ENCODE measurements around the gene ABLIM3.
A peak's percentile ranks its signal among the peaks of the same experiment; 100 is the strongest.

DNA sequence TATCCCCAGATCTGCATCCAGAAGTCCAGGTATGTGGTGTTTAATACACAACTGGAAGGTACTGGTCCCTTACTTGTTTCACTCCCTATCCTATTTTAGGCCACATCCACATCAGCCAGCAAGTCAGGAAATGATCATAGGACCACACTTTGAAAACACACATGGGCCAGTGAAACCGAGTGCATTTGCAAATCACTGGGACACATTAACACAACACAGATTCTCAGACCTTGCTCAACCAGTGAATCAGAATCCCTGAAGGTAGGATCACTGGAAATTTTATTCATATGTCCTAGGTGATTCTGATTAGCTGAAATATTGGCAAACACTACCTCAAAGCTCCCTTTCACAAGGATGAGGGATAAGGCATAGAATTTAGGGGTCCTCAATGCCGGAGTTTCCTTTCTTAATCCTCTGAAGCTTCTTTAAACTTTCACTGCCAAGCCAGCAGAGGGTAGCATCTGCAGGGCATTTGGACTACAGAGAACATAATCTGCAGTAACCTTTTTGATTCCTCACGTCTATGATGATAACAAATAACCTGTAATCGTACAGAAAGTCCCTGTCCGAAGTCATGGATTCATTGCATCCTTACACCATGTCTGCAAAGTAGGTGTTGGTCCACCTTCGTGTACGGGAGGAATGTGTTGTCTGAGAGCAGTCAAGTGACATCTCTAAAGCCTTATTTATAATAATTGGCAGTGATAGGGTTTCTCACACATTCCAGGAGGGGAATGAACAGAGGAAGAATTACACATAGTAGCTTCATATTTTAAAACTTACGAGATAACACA lies 11.0 kb upstream of the ABLIM3 start:
- TF ChIP-seq, protein P1, sequence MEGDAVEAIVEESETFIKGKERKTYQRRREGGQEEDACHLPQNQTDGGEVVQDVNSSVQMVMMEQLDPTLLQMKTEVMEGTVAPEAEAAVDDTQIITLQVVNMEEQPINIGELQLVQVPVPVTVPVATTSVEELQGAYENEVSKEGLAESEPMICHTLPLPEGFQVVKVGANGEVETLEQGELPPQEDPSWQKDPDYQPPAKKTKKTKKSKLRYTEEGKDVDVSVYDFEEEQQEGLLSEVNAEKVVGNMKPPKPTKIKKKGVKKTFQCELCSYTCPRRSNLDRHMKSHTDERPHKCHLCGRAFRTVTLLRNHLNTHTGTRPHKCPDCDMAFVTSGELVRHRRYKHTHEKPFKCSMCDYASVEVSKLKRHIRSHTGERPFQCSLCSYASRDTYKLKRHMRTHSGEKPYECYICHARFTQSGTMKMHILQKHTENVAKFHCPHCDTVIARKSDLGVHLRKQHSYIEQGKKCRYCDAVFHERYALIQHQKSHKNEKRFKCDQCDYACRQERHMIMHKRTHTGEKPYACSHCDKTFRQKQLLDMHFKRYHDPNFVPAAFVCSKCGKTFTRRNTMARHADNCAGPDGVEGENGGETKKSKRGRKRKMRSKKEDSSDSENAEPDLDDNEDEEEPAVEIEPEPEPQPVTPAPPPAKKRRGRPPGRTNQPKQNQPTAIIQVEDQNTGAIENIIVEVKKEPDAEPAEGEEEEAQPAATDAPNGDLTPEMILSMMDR (IDR thresholded peaks at IDR 0.05; ENCODE audit: control extremely low read depth in 1 of 3, insufficient read depth in 1 of 3, low read depth in 1 of 3, low read length in 3 of 3) = peak in 2 of 3 experiments; percentile 36 to 41; a peak in 2 of 4 replicates
- TF ChIP-seq YY1 (IDR thresholded peaks at IDR 0.05; ENCODE audit: low read depth, low read length) = no peak
- no peak for TF ChIP-seq SP2 (IDR thresholded peaks at IDR 0.05; ENCODE audit: low read length)
- TF ChIP-seq TAF1 (IDR thresholded peaks at IDR 0.05; ENCODE audit: low read depth, low read length) = no peak
- no peak for TF ChIP-seq MAX (IDR thresholded peaks at IDR 0.05)
- TF ChIP-seq CTBP2 (IDR thresholded peaks at IDR 0.05; ENCODE audit: borderline replicate concordance, insufficient read depth, insufficient read length, low read length) = no peak
- TF ChIP-seq CREB1 (IDR thresholded peaks at IDR 0.05) = no peak
- TF ChIP-seq POLR2AphosphoS5 (IDR thresholded peaks at IDR 0.05; ENCODE audit: low read depth, low read length) = no peak
- TF ChIP-seq POLR2A (IDR thresholded peaks at IDR 0.05; ENCODE audit: control extremely low read depth in 1 of 2, low read depth in 2 of 2, low read length in 2 of 2) = no peak
- no peak for TF ChIP-seq CHD2 (IDR thresholded peaks at IDR 0.05; ENCODE audit: low read length)
- no peak for TF ChIP-seq EP300 (IDR thresholded peaks at IDR 0.05; ENCODE audit: borderline replicate concordance in 1 of 2, low read depth in 2 of 2, low read length in 2 of 2)
- no peak for TF ChIP-seq JUN (IDR thresholded peaks at IDR 0.05; ENCODE audit: low read depth, low read length)
- no peak for TF ChIP-seq CEBPB (IDR thresholded peaks at IDR 0.05; ENCODE audit: low read depth, low read length)
